Esophagus (tissue), 2 donors: Measurements from ENCODE around the gene GREB1L. TPM values are rescaled to one million over a fixed set of nuclear protein-coding genes. Genes with fewer than 3 reads are reported as not detected.

ENCODE experiments used
- polyA plus RNA-seq, 2 donors: library from polyadenylated mRNA; stranded (reverse); fragments of 200-250 nt; gene quantifications; one replicate each; pipeline ENCODE4 v1.2.3, GENCODE V29; 2013
- donor health status: healthy with polysubstance abuse.
- donor health status: Bipolar disorder and iron deficiency.

Gene GREB1L
- polyA plus RNA-seq, 2 donors: 0.16 to 0.31 TPM

Other genes with a start within 250 kb of the GREB1L start
- 1 to 10 TPM; 6.0 to 8.8 TPM for gene ROCK1, start 130.4 kb upstream of the GREB1L start, polyA plus RNA-seq